Body of pancreas (tissue), 4 donors: Measurements from ENCODE around the gene THPO. TPM values are rescaled to one million over a fixed set of nuclear protein-coding genes. Genes with fewer than 3 reads are reported as not detected.

ENCODE experiments used
- ATAC-seq: fragments of 150-250 bp; one replicate; pipeline ENCODE4 v1.9.1; 2016
- DNase-seq, 4 donors: peaks; one replicate each; pipeline ENCODE4 v3.0.0-alpha.2; 2019
- H3K27ac ChIP-seq, 4 donors: fragments of 200-600 bp; sonication (generic); 1 replicate in 3 of 4; 2 replicates in 1 of 4; pipeline versions ENCODE4 v1.5.1 to v1.6.1; 2016 to 2019; ENCODE audit warnings: mild to moderate bottlenecking in 1 of 4, mixed read lengths in 1 of 4, moderate library complexity in 1 of 4
- H3K27me3 ChIP-seq, 2 donors: fragments of 200-600 bp; sonication (generic); one replicate each; pipeline ENCODE4 v1.6.0; 2016; ENCODE audit warnings: mild to moderate bottlenecking in 1 of 2
- H3K36me3 ChIP-seq, 2 donors: fragments of 200-600 bp; sonication (generic); replicated peaks in 1 of 2; 2 replicates each; pipeline ENCODE4 v1.5.1; 2016; ENCODE audit warnings: low read depth in 2 of 2; ENCODE audit not compliant: insufficient read depth in 1 of 2
- H3K4me1 ChIP-seq: fragments of 200-600 bp; sonication (generic); one replicate; pipeline ENCODE4 v1.6.0; 2016
- H3K4me3 ChIP-seq, 2 donors: fragments of 200-600 bp; sonication (generic); 1 replicate in 1 of 2; 2 replicates in 1 of 2; pipeline ENCODE4 v1.5.1; 2016 to 2019
- H3K9me3 ChIP-seq, 3 donors: fragments of 200-600 bp; sonication (generic); 1 replicate in 2 of 3; 2 replicates in 1 of 3; pipeline ENCODE4 v1.5.1; 2016
- POLR2A ChIP-seq, 3 donors: fragments of 450-650 bp; IDR thresholded peaks; one replicate each; pipeline ENCODE4 v1.6.1; 2016; ENCODE audit warnings: antibody characterized with exemption in 3 of 3, mild to moderate bottlenecking in 2 of 3
- WGBS, 2 donors: methylation state at CpG; one replicate each; pipeline ENCODE4 v1.1.5; 2017; 5-methylcytosine and 5-hydroxymethylcytosine counted together
- intact Hi-C: fragments of 100-400 bp; cut with DNase I; formaldehyde crosslinking; loops from one replicate; pipeline ENCODE4 v1.15.1; 2023
- total RNA-seq, 2 donors: library from RNA; depleted of rRNA; stranded (reverse); fragments of >200 nt; gene quantifications; one replicate each; pipeline ENCODE4 v1.1.0, GENCODE V29; 2016
- TF ChIP-seq, protein P1 (sequence below), 7 experiments: fragments of 450-650 bp in 4 of 7; fragments of 200-600 bp in 3 of 7; sonication (generic) in 3 of 7; IDR thresholded peaks; one replicate each; pipeline ENCODE4 v1.5.1; 2016 to 2019; ENCODE audit warnings: antibody characterized with exemption in 7 of 7

The THPO gene
- total RNA-seq, 2 donors from 2014 or later = not detected

- TF ChIP-seq POLR2A (IDR thresholded peaks at IDR 0.05) = peak; percentile 68 to 90 (median 88)
- TF ChIP-seq, protein P1, sequence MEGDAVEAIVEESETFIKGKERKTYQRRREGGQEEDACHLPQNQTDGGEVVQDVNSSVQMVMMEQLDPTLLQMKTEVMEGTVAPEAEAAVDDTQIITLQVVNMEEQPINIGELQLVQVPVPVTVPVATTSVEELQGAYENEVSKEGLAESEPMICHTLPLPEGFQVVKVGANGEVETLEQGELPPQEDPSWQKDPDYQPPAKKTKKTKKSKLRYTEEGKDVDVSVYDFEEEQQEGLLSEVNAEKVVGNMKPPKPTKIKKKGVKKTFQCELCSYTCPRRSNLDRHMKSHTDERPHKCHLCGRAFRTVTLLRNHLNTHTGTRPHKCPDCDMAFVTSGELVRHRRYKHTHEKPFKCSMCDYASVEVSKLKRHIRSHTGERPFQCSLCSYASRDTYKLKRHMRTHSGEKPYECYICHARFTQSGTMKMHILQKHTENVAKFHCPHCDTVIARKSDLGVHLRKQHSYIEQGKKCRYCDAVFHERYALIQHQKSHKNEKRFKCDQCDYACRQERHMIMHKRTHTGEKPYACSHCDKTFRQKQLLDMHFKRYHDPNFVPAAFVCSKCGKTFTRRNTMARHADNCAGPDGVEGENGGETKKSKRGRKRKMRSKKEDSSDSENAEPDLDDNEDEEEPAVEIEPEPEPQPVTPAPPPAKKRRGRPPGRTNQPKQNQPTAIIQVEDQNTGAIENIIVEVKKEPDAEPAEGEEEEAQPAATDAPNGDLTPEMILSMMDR (IDR thresholded peaks at IDR 0.05) = peak; percentile 28 to 79 (median 57)
- intact Hi-C loops = no loop called here
- Histone ChIP-seq H3K27ac (peak overlapping the region; percentile 95 to 97 (median 96)), H3K9me3 (no peaks in the 10 kb centered on the region), H3K36me3 (peaks cover 0 to 6% of the 10 kb centered on the region in 2 donors), H3K27me3 (no peaks in the 10 kb centered on the region), H3K4me3 (peak overlapping the region; percentile 57 to 69), H3K4me1 (peaks cover 36% of the 10 kb centered on the region)
- WGBS, 2 donors = 1% methylated on average over 34 to 58 of the region's 68 CpGs
- DNase-seq = peak; percentile 96 to 98 (median 98)
- peak; percentile 84 for ATAC-seq
Observed at GRCh38 chr3:184362668-184363546, 15.1 kb downstream of the THPO start.

DNA sequence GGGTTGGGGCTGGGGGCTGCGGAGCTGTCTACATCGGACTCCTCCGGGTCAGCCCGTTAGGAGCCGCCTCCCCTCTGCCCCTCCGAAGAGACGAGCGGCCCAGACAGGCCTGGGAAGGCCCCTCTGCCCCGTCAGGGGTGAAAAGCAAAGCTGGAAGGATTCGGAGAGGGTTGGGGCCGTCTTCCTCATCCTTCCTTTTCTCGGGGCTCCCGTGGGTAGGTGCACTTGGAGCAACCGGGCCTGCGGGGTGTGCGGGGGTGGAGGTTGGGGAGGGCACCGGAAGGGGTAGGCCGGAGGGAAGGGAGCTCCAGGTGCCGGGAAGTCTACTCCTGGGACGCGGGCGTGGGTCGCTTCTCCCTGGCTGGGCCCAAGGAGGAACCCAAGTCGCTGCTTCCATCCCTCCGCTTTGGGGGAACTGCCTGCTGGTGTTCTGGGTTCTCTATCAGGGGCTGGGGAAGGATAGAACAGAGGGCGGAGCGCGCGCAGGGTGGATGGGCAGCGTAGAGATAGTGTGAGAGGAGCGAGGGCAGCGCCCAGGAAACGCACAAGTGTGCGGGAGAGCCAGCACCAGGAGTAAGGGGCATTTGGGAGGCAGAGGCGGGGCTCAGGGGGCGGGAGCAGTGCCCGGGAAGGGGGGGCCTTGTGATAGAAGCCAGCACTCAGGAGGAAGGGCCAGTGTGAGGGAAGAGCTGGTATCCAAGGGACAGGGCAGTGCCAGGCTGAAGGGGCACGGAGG lies 15.9 kb downstream of the THPO start:
- Histone ChIP-seq H3K36me3 (peaks cover 0 to 3% of the 10 kb centered on the region in 2 donors), H3K4me1 (peaks cover 36% of the 10 kb centered on the region), H3K27me3 (no peaks in the 10 kb centered on the region), H3K9me3 (no peaks in the 10 kb centered on the region), H3K27ac (peak overlapping the region; percentile 95 to 97 (median 96)), H3K4me3 (peak overlapping the region; percentile 57 to 69)
- TF ChIP-seq, protein P1 (IDR thresholded peaks at IDR 0.05) = no peak
- TF ChIP-seq POLR2A (IDR thresholded peaks at IDR 0.05) = peak; percentile 4 to 65 (median 54)
- DNase-seq = peak; percentile 65 to 80 (median 71)
- WGBS, 2 donors = 0 to 2% methylated on average over 33 to 34 of the region's 38 CpGs
- intact Hi-C loops = no loop called here
- ATAC-seq = peak; percentile 30

DNA sequence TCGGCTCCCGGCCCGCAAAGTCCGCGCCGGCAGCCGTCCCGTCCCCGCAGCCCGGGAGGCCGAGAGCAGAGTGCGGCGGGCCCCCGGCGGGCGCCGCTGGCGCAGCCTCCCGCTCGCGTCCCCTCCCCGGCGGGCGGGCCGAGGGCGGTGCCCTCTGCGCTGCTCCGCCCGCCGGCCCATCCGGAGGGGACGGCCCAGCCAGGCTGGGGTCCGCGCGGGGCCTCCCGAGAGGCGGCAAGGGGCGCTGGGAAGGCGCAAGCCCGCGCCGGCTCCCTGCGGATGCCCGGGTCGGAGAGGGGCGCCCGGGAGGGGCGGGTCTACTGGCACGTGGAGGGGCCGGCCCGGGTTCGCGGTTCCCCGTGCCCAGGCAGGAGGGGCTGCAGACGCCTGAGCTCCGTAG lies 16.5 kb downstream of the THPO start, which contains the start of the genes CLCN2 and POLR2H:
CLCN2 (minus strand) TSS at position 74 of the 400 bp plus-strand sequence. CDS start 126 bp downstream, outside the sequence.
POLR2H (plus strand) TSS at position 179 of the 400 bp plus-strand sequence. CDS start 1,783 bp downstream, outside the sequence.
- intact Hi-C loops = no loop called here
- peak; percentile 47 to 64 (median 54) for DNase-seq
- H3K9me3 ChIP-seq = no peaks in the 10 kb centered on the region
- H3K27me3 ChIP-seq = no peaks in the 10 kb centered on the region
- H3K27ac ChIP-seq = peak within 1 kb of the TSS; percentile 95 to 97 (median 96)
- ATAC-seq = peak; percentile 51
- WGBS, 2 donors = 0% methylated on average over 55 of the region's 56 CpGs; no CpG with 5 or more reads in 1 of the 2 donors
- peaks cover 0 to 3% of the 10 kb centered on the region in 2 donors for H3K36me3 ChIP-seq
- H3K4me3 ChIP-seq = peak within 1 kb of the TSS; percentile 57 to 69
- H3K4me1 ChIP-seq = peaks cover 36% of the 10 kb centered on the region
- peak in 2 of 3 donors; percentile 48 to 50 for TF ChIP-seq POLR2A (IDR thresholded peaks at IDR 0.05)
- TF ChIP-seq, protein P1 (IDR thresholded peaks at IDR 0.05) = no peak

DNA sequence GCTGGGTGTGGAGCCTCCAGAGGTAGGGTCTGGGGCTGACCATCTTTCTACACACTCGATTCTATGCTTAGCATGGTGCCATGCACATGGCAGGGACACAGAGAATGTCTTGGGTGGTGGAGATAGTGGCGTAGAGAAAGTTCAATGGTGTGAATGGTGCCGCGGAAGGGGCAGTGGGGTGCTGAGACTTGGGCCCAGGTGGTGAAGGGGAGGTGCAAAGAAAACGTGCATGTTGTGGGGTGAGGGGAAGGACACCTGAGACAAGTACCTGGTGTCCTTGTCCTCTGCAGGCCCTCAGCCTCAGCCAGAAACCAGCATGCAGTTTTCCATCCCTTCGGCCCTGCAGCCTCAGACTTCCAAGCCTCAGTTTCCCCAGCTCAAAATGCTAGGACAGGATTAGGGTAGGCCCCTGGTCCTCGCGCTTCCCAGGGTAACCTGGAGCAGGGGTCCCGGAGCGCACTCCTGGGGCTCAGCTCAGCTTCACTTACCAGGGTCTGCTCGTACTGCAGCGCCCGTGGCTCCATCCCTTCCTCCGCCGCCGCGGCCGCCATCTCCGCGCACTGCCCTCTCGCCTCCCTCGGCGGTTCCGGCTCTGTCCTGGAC lies 17.0 kb downstream of the THPO start:
- TF ChIP-seq, protein P1 (IDR thresholded peaks at IDR 0.05) = no peak
- TF ChIP-seq POLR2A (IDR thresholded peaks at IDR 0.05) = peak in 2 of 3 donors; percentile 35 to 41
- peak overlapping the region; percentile 25 to 57 for H3K4me3 ChIP-seq
- peaks cover 36% of the 10 kb centered on the region for H3K4me1 ChIP-seq
- no peak for ATAC-seq
- peak overlapping the region in 3 of 4 donors; percentile 95 to 97 (median 96) for H3K27ac ChIP-seq
- no peaks in the 10 kb centered on the region for H3K27me3 ChIP-seq
- intact Hi-C loops = no loop called here
- peaks cover 0 to 3% of the 10 kb centered on the region in 2 donors for H3K36me3 ChIP-seq
- 8 to 26% methylated on average over 6 to 24 of the region's 24 CpGs for WGBS, 2 donors
- peak in 1 of 4 donors; percentile 9 for DNase-seq
- no peaks in the 10 kb centered on the region for H3K9me3 ChIP-seq
